NCI-H82 (cell line): ENCODE data around the gene LVRN.

Source experiments
- DNase-seq: peaks from one replicate; lab custom pipeline; 2025; lab: John Stamatoyannopoulos, UW

The LVRN gene

GRCh38 chr5:115956957-115957356 lies 5.3 kb upstream of the LVRN start:
- DNase-seq = no peak

GRCh38 chr5:115961381-115962238 lies 665 bp upstream of the LVRN start:
- peak; percentile 29 for DNase-seq

- DNase-seq = peak; percentile 19
Measured at GRCh38 chr5:115962565-115963402, 509 bp downstream of the LVRN start.

- peak; percentile 20 for DNase-seq
Measured at GRCh38 chr5:115963566-115963965, 1.3 kb downstream of the LVRN start.

- DNase-seq = peak; percentile 1
Measured at GRCh38 chr5:115968770-115969169, 6.5 kb downstream of the LVRN start.

GRCh38 chr5:115977096-115977495 lies 14.8 kb downstream of the LVRN start:
- no peak for DNase-seq

GRCh38 chr5:115977988-115978387 lies 15.7 kb downstream of the LVRN start:
- no peak for DNase-seq

GRCh38 chr5:115978779-115979178 lies 16.5 kb downstream of the LVRN start:
- no peak for DNase-seq

- no peak for DNase-seq
Measured at GRCh38 chr5:115979201-115980041, 17.1 kb downstream of the LVRN start.

- DNase-seq = no peak
Measured at GRCh38 chr5:115983519-115983918, 21.2 kb downstream of the LVRN start.

- no peak for DNase-seq
Measured at GRCh38 chr5:115985802-115986757, 23.8 kb downstream of the LVRN start.

GRCh38 chr5:115988002-115988401 lies 25.7 kb downstream of the LVRN start:
- DNase-seq = no peak

- DNase-seq = no peak
Measured at GRCh38 chr5:115992848-115993350, 30.6 kb downstream of the LVRN start.

GRCh38 chr5:115995351-115995750 lies 33.1 kb downstream of the LVRN start:
- DNase-seq = no peak

GRCh38 chr5:116002116-116002906 lies 40.0 kb downstream of the LVRN start:
- no peak for DNase-seq

GRCh38 chr5:116004248-116004647 lies 42.0 kb downstream of the LVRN start:
- no peak for DNase-seq

- DNase-seq = no peak
Measured at GRCh38 chr5:116009806-116010205, 47.5 kb downstream of the LVRN start.

- DNase-seq = no peak
Measured at GRCh38 chr5:116011046-116011445, 48.8 kb downstream of the LVRN start.

GRCh38 chr5:116013207-116013785 lies 51.0 kb downstream of the LVRN start:
- DNase-seq = no peak

GRCh38 chr5:116013936-116014335 lies 51.7 kb downstream of the LVRN start:
- DNase-seq = no peak
